HEK293 (cell line): ENCODE measurements around the gene TP63.

Source experiments
- CTCF ChIA-PET: fragments of 350-600 bp; formaldehyde crosslinking; extraction: SDS; loops from one replicate; lab custom pipeline; 2021; ENCODE audit warnings: antibody characterized with exemption; lab: Yijun Ruan, JAX
- POLR2A ChIA-PET: fragments of 300-600 bp; formaldehyde crosslinking; extraction: SDS; loops from one replicate; lab custom pipeline; 2020; ENCODE audit warnings: antibody characterized with exemption, inconsistent platforms; lab: Yijun Ruan, JAX
- H3K27ac ChIP-seq: fragments of 200-500 bp; sonication (Bioruptor generic); 2 replicates; pipeline ENCODE4 v1.5.1; 2014; ENCODE audit warnings: low read depth, low read length, control low read depth, inconsistent platforms; ENCODE audit errors: extremely low read depth
- H3K36me3 ChIP-seq, 2 experiments: fragments of 200-500 bp in 1 of 2; sonication (Bioruptor generic) in 1 of 2; 1 replicate in 1 of 2; 2 replicates in 1 of 2; pipeline ENCODE4 v1.5.1; 2014 to 2017; ENCODE audit warnings: inconsistent platforms in 2 of 2, low read length in 2 of 2; ENCODE audit not compliant: control insufficient read depth in 2 of 2, insufficient read depth in 1 of 2
- H3K4me1 ChIP-seq: fragments of 200-500 bp; sonication (Bioruptor generic); 2 replicates; pipeline ENCODE4 v1.5.1; 2014; ENCODE audit warnings: mild to moderate bottlenecking, low read length, inconsistent platforms; ENCODE audit not compliant: control insufficient read depth, insufficient read depth
- H3K4me3 ChIP-seq: 2 replicates; pipeline ENCODE4 v1.5.1; 2011; ENCODE audit warnings: low read depth, mild to moderate bottlenecking, control low read depth, low read length, moderate library complexity
- H3K9me3 ChIP-seq: fragments of 200-500 bp; sonication (Bioruptor generic); 2 replicates; pipeline ENCODE4 v1.5.1; 2014; ENCODE audit warnings: low read depth, low read length, inconsistent platforms; ENCODE audit not compliant: control insufficient read depth, insufficient read depth
- KLF17 ChIP-seq: fragments of 450-650 bp; formaldehyde crosslinking; IDR thresholded peaks from 2 replicates; pipeline ENCODE4 v1.5.1; 2016; ENCODE audit warnings: missing biosample characterization, missing genetic modification characterization
- KLF8 ChIP-seq: fragments of 450-650 bp; formaldehyde crosslinking; IDR thresholded peaks from 2 replicates; pipeline ENCODE4 v1.5.1; 2016; ENCODE audit warnings: missing biosample characterization, missing genetic modification characterization
- MZF1 ChIP-seq: fragments of 450-650 bp; formaldehyde crosslinking; IDR thresholded peaks from 2 replicates; pipeline ENCODE4 v1.5.1; 2017; ENCODE audit warnings: missing biosample characterization, missing genetic modification characterization, borderline replicate concordance
- PRDM1 ChIP-seq: fragments of 450-650 bp; formaldehyde crosslinking; IDR thresholded peaks from 2 replicates; pipeline ENCODE4; 2016; ENCODE audit warnings: missing biosample characterization, missing genetic modification characterization
- ZBTB6 ChIP-seq: fragments of 450-650 bp; formaldehyde crosslinking; IDR thresholded peaks from 2 replicates; pipeline ENCODE4 v1.5.1; 2017; ENCODE audit warnings: missing biosample characterization, missing genetic modification characterization
- ZNF155 ChIP-seq: fragments of 450-650 bp; formaldehyde crosslinking; IDR thresholded peaks from 2 replicates; pipeline ENCODE4 v1.5.1; 2016; ENCODE audit warnings: missing biosample characterization, missing genetic modification characterization
- ZNF18 ChIP-seq: fragments of 450-650 bp; formaldehyde crosslinking; IDR thresholded peaks from 2 replicates; pipeline ENCODE4 v1.5.1; 2016; ENCODE audit warnings: missing biosample characterization, missing genetic modification characterization
- ZNF23 ChIP-seq: fragments of 450-650 bp; formaldehyde crosslinking; IDR thresholded peaks from 2 replicates; pipeline ENCODE4 v1.5.1; 2016; ENCODE audit warnings: missing biosample characterization, missing genetic modification characterization, borderline replicate concordance
- ZNF280C ChIP-seq: fragments of 450-650 bp; formaldehyde crosslinking; IDR thresholded peaks from 2 replicates; pipeline ENCODE4 v1.5.1; 2016; ENCODE audit warnings: missing biosample characterization, missing genetic modification characterization
- ZNF280D ChIP-seq: fragments of 450-650 bp; formaldehyde crosslinking; IDR thresholded peaks from 2 replicates; pipeline ENCODE4 v1.5.1; 2016; ENCODE audit warnings: missing biosample characterization, missing genetic modification characterization
- ZNF391 ChIP-seq: fragments of 450-650 bp; formaldehyde crosslinking; IDR thresholded peaks from 2 replicates; pipeline ENCODE4 v1.5.1; 2016; ENCODE audit warnings: low read depth, missing biosample characterization, missing genetic modification characterization, borderline replicate concordance
- ZNF398 ChIP-seq: fragments of 450-650 bp; formaldehyde crosslinking; IDR thresholded peaks from 2 replicates; pipeline ENCODE4 v1.5.1; 2017; ENCODE audit warnings: missing biosample characterization, missing genetic modification characterization
- ZNF449 ChIP-seq: fragments of 450-650 bp; formaldehyde crosslinking; IDR thresholded peaks from 2 replicates; pipeline ENCODE4 v1.5.1; 2017; ENCODE audit warnings: missing biosample characterization, mild to moderate bottlenecking, missing genetic modification characterization, moderate library complexity
- ZNF48 ChIP-seq: fragments of 450-650 bp; formaldehyde crosslinking; IDR thresholded peaks from 2 replicates; pipeline ENCODE4 v1.5.1; 2016; ENCODE audit warnings: missing biosample characterization, missing genetic modification characterization
- ZNF514 ChIP-seq: fragments of 450-650 bp; formaldehyde crosslinking; IDR thresholded peaks from 2 replicates; pipeline ENCODE4 v1.5.1; 2016; ENCODE audit warnings: missing biosample characterization, missing genetic modification characterization
- ZNF645 ChIP-seq: fragments of 450-650 bp; formaldehyde crosslinking; IDR thresholded peaks from 2 replicates; pipeline ENCODE4; 2016; ENCODE audit warnings: missing biosample characterization, missing genetic modification characterization
- ZNF76 ChIP-seq: fragments of 450-650 bp; formaldehyde crosslinking; IDR thresholded peaks from 2 replicates; pipeline ENCODE4; 2016; ENCODE audit warnings: low read depth, missing biosample characterization, missing genetic modification characterization, borderline replicate concordance

TP63 gene

GRCh38 chr3:189778340-189778950 is 147.3 kb downstream of the TP63 start (continued):
- no peak for TF ChIP-seq ZNF449

- TF ChIP-seq ZNF645 (tag by site-specific recombination) (no peak), ZNF23 (tag by site-specific recombination) (no peak), MZF1 (no peak), ZNF398 (tag by site-specific recombination) (no peak), PRDM1 (no peak), ZNF155 (tag by site-specific recombination) (no peak), ZBTB6 (tag by site-specific recombination) (no peak), ZNF76 (no peak), ZNF48 (tag by site-specific recombination) (no peak), ZNF280D (tag by site-specific recombination) (no peak), ZNF280C (tag by site-specific recombination) (no peak), KLF8 (tag by site-specific recombination) (no peak), KLF17 (no peak), ZNF514 (tag by site-specific recombination) (no peak), ZNF18 (tag by site-specific recombination) (no peak), ZNF391 (tag by site-specific recombination) (no peak)
- TF ChIP-seq, all 188 proteins: peak for 0
- ChIA-PET CTCF (interaction anchor here (1.0 kb wide), 1 partner anchor 170 kb away, joined by 5 read pairs; no protein-coding TSS in a partner anchor), POLR2A (no interaction called here)
- Histone ChIP-seq H3K4me1 (no peaks in the 10 kb centered on the region), H3K4me3 (no peak overlapping the region), H3K27ac (no peak overlapping the region), H3K36me3 (no peaks in the 10 kb centered on the region), H3K9me3 (no peaks in the 10 kb centered on the region)
Observed at GRCh38 chr3:189779166-189779565, 148.0 kb downstream of the TP63 start.
